HepG2 (cell line): ENCODE measurements around the gene LASP1. TPM values are rescaled to one million over a fixed set of nuclear protein-coding genes. Genes with fewer than 3 reads are reported as not detected.

Experiments
- IKZF1 ChIP-seq: fragments of 450-650 bp; IDR thresholded peaks from 2 replicates; pipeline ENCODE4 v1.7.1; 2016
- ISL2 ChIP-seq: sonication (generic); formaldehyde crosslinking; IDR thresholded peaks from 2 replicates; pipeline ENCODE4 v1.5.0; 2020; ENCODE audit warnings: missing genetic modification reagents
- ISX ChIP-seq: sonication (generic); formaldehyde crosslinking; conservative IDR thresholded peaks from 2 replicates; pipeline ENCODE4 v1.5.0; 2020; ENCODE audit warnings: missing genetic modification reagents
- MAZ ChIP-seq, 2 experiments: sonication (generic) in 1 of 2; formaldehyde crosslinking in 1 of 2; IDR thresholded peaks; 2 replicates each; pipeline versions ENCODE4 v1.5.0 to v1.6.1; 2012 to 2020; ENCODE audit warnings: low read depth in 2 of 2, mild to moderate bottlenecking in 2 of 2, borderline replicate concordance in 1 of 2, improper control_type of control experiment in 1 of 2, low read length in 1 of 2, missing genetic modification reagents in 1 of 2, moderate library complexity in 1 of 2
- MZF1 ChIP-seq: sonication (generic); formaldehyde crosslinking; IDR thresholded peaks from 2 replicates; pipeline ENCODE4 v1.8.1; 2023; ENCODE audit warnings: mild to moderate bottlenecking, missing genetic modification reagents, borderline replicate concordance
- NFKB2 ChIP-seq: sonication (generic); formaldehyde crosslinking; IDR thresholded peaks from 2 replicates; pipeline ENCODE4 v1.4.0; 2020; ENCODE audit warnings: missing genetic modification reagents, borderline replicate concordance
- NFRKB ChIP-seq: fragments of 450-650 bp; IDR thresholded peaks from 2 replicates; pipeline ENCODE4 v1.6.1; 2017
- NRL ChIP-seq: sonication (generic); formaldehyde crosslinking; IDR thresholded peaks from 2 replicates; pipeline ENCODE4 v1.5.0; 2020; ENCODE audit warnings: missing genetic modification reagents, mild to moderate bottlenecking, moderate library complexity, borderline replicate concordance
- PHF21A ChIP-seq: sonication (generic); formaldehyde crosslinking; IDR thresholded peaks from 2 replicates; pipeline ENCODE4 v1.5.0; 2020; ENCODE audit warnings: mild to moderate bottlenecking, missing genetic modification reagents
- RXRB ChIP-seq: IDR thresholded peaks from 2 replicates; pipeline ENCODE4 v1.6.1; 2016; ENCODE audit warnings: borderline replicate concordance, missing genetic modification reagents, missing compliant biosample characterization
- SAP130 ChIP-seq: IDR thresholded peaks from 2 replicates; pipeline ENCODE4 v1.6.1; 2016; ENCODE audit warnings: low read depth
- SNAPC2 ChIP-seq: sonication (generic); formaldehyde crosslinking; IDR thresholded peaks from 2 replicates; pipeline ENCODE4 v1.8.1; 2022; ENCODE audit warnings: mild to moderate bottlenecking, missing genetic modification reagents
- ZMYM2 ChIP-seq: sonication (generic); formaldehyde crosslinking; IDR thresholded peaks from 2 replicates; pipeline ENCODE4 v1.8.0; 2022; ENCODE audit warnings: mild to moderate bottlenecking, missing genetic modification reagents
- ZNF101 ChIP-seq: sonication (generic); formaldehyde crosslinking; IDR thresholded peaks from 2 replicates; pipeline ENCODE4 v1.4.0; 2020; ENCODE audit warnings: mild to moderate bottlenecking, low read depth, missing genetic modification reagents, borderline replicate concordance
- ZNF207 ChIP-seq: fragments of 450-650 bp; IDR thresholded peaks from 2 replicates; pipeline ENCODE4 v1.6.1; 2016; ENCODE audit warnings: antibody characterized with exemption, borderline replicate concordance
- ZNF414 ChIP-seq: sonication (generic); formaldehyde crosslinking; IDR thresholded peaks from 2 replicates; pipeline ENCODE4 v1.5.0; 2020; ENCODE audit warnings: missing genetic modification reagents
- polyA plus RNA-seq, 8 experiments: library from polyadenylated mRNA; depleted of rRNA in 3 of 8; stranded (reverse) in 7 of 8; unstranded in 1 of 8; fragments of >200 nt; fragmentation: Illumina TruSeq in 4 of 8; extraction: Trizol in 4 of 8; gene quantifications; 2 replicates each; pipeline versions ENCODE4 v1.2.1 to v1.2.3, GENCODE V29; 2011 to 2016; ENCODE audit warnings: low read depth in 4 of 8, missing spikeins in 1 of 8, mixed read lengths in 1 of 8; ENCODE audit not compliant: insufficient read depth in 1 of 8
- total RNA-seq, 5 experiments: library from RNA; depleted of rRNA; stranded (reverse); fragments of >200 nt; fragmentation: Illumina TruSeq; extraction: Trizol; gene quantifications; 2 replicates each; pipeline ENCODE4 v1.2.3, GENCODE V29; 2016; ENCODE audit warnings: low read depth in 1 of 5
- TF ChIP-seq, protein P1 (sequence below): sonication (generic); formaldehyde crosslinking; IDR thresholded peaks from 2 replicates; pipeline ENCODE4 v1.4.0; 2020; ENCODE audit warnings: mild to moderate bottlenecking, missing genetic modification reagents
- TF ChIP-seq, protein P2 (sequence below): sonication (generic); formaldehyde crosslinking; IDR thresholded peaks from 2 replicates; pipeline ENCODE4 v1.8.0; 2022; ENCODE audit warnings: missing genetic modification reagents, mild to moderate bottlenecking, borderline replicate concordance

The LASP1 gene
- total and polyA plus RNA-seq, 2 of the 13 experiments (the other 11 are each of a cell fraction or from before 2014, with no cell fraction given) = 70.1 to 97.0 TPM

DNA sequence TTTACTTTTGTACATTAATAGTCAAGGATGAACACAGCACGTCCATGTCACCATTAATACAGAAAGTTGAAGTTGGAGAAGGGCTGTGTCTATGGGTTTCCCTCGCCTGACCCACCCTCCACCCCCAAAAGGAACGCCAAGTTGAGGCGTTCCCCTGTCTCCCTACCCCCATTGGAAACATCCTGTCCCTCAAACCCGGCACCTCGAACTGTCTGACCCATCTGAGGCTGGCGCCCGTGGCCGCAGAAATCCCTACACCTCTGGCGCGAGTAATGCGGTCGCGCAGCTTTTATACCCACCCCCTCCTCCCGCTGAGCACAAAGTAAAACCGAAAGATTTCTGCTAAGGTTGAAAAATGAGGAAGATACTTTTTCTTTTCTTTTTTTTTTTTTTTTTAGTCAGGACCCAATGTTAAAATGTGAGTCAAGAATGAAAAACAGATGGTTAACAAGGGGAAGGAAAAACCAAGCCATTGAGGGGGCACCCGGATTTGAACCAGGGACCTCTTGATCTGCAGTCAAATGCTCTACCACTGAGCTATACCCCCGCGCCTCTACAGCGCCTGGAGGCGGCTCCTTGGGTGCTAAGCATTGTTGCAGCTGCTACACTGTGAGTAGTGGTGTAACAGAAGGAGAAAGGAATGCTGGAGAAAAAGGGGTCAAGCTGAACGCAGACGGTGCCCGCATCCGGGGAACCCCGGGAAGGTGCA, 887 bp upstream of the LASP1 start (continued):
- TF ChIP-seq SAP130 (CRISPR knock-in tag) = peak; percentile 85
- TF ChIP-seq ISL2 (CRISPR knock-in tag) = peak; percentile 19; the same call in 1 of the 2 replicates
- no peak for TF ChIP-seq NFRKB
- TF ChIP-seq RXRB (CRISPR knock-in tag) = peak; percentile 70; the same call in 1 of the 2 replicates
- TF ChIP-seq MZF1 (CRISPR knock-in tag) = no peak
- 0 out of 2 replicates have a peak, but pooled peaks have one; percentile 30 for TF ChIP-seq ZNF101
- TF ChIP-seq ZNF414 (CRISPR knock-in tag) = no peak
- TF ChIP-seq NRL (CRISPR knock-in tag) = no peak
- TF ChIP-seq, protein P1, sequence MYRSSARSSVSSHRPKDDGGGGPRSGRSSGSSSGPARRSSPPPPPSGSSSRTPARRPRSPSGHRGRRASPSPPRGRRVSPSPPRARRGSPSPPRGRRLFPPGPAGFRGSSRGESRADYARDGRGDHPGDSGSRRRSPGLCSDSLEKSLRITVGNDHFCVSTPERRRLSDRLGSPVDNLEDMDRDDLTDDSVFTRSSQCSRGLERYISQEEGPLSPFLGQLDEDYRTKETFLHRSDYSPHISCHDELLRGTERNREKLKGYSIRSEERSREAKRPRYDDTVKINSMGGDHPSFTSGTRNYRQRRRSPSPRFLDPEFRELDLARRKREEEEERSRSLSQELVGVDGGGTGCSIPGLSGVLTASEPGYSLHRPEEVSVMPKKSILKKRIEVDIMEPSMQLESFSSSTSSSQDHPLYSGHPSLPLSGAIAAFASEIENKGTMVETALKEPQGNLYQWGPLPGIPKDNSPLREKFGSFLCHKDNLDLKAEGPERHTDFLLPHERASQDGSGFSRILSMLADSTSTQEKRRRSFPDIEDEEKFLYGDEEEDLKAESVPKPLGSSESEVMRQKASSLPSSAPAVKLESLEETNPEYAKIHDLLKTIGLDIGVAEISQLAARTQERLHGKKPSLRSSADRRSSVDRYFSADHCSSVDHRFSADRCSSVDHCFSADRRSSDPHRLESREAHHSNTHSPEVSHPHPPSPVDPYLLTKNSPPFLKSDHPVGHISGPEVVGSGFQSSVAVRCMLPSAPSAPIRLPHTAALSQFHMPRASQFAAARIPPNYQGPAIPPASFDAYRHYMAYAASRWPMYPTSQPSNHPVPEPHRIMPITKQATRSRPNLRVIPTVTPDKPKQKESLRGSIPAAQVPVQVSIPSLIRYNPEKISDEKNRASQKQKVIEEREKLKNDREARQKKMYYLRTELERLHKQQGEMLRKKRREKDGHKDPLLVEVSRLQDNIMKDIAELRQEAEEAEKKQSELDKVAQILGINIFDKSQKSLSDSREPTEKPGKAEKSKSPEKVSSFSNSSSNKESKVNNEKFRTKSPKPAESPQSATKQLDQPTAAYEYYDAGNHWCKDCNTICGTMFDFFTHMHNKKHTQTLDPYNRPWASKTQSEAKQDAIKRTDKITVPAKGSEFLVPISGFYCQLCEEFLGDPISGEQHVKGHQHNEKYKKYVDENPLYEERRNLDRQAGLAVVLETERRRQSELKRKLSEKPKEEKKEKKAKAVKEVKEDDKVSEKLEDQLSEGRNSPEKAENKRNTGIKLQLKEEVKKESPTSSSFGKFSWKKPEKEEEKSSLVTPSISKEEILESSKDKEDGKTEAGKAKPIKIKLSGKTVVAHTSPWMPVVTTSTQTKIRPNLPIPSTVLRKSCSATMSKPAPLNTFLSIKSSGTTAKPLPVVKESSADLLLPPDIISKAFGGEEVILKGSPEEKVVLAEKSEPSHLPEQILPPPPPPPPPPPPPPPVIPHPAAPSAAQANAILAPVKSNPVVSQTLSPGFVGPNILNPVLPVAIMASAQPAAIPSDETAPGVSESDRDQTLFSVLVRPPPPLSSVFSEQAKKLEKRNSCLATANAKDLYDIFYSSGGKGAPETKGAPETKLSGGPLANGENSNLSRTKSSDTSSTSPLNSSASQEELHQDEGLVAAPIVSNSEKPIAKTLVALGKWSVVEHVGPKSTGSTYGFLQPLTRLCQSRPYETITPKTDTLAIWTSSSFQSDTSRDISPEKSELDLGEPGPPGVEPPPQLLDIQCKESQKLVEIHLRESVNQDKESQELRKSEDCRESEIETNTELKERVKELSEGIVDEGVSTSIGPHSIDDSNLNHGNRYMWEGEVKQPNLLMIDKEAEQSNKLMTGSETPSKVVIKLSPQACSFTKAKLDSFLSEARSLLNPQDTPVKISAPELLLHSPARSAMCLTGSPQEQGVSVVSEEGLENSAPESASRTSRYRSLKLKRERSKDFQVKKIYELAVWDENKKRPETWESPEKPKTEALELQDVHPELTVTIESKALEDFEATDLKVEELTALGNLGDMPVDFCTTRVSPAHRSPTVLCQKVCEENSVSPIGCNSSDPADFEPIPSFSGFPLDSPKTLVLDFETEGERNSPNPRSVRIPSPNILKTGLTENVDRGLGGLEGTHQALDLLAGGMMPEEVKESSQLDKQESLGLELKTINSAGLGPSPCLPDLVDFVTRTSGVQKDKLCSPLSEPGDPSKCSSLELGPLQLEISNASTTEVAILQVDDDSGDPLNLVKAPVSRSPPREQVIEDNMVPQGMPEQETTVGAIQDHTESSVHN (CRISPR knock-in tag) = no peak
- TF ChIP-seq, protein P2, sequence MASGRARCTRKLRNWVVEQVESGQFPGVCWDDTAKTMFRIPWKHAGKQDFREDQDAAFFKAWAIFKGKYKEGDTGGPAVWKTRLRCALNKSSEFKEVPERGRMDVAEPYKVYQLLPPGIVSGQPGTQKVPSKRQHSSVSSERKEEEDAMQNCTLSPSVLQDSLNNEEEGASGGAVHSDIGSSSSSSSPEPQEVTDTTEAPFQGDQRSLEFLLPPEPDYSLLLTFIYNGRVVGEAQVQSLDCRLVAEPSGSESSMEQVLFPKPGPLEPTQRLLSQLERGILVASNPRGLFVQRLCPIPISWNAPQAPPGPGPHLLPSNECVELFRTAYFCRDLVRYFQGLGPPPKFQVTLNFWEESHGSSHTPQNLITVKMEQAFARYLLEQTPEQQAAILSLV (CRISPR knock-in tag) = 0 out of 2 replicates have a peak, but pooled peaks have one; percentile 1
- no peak; the same call in none of the 2 replicates for TF ChIP-seq PHF21A (CRISPR knock-in tag)
- TF ChIP-seq ZNF207 = no peak
- TF ChIP-seq NFKB2 (CRISPR knock-in tag) = peak; percentile 68; the same call in 1 of the 2 replicates
- no peak for TF ChIP-seq IKZF1
- TF ChIP-seq ZMYM2 = peak; percentile 82; the same call in 1 of the 2 replicates
- peak; percentile 23; the same call in 1 of the 2 replicates for TF ChIP-seq SNAPC2
- 0 out of 2 replicates have a peak, but pooled peaks have one; percentile 16 for TF ChIP-seq MAZ (IDR thresholded peaks at IDR 0.05; ENCODE audit: borderline replicate concordance, low read depth, low read length)
- no peak for TF ChIP-seq MAZ (CRISPR knock-in tag; IDR thresholded peaks at IDR 0.05; ENCODE audit: low read depth)
- peak; percentile 40; the same call in 1 of the 2 replicates for TF ChIP-seq ISX
